Activated CD8-positive, alpha-beta memory T cell treated with anti-CD3 and anti-CD28 coated beads for 4 hours (primary cell): ENCODE measurements around the gene ANKRD49.
"Not testable (repeated sequence)": the region's sequence is repeated elsewhere in the genome, so short reads cannot be mapped to it uniquely, and the experiment has no call there.

Experiments
- DNase-seq, 2 donors: peaks; one replicate each; pipeline ENCODE4 v3.0.0-alpha.2; 2020; ENCODE audit warnings: low read depth in 2 of 2

Gene ANKRD49

DNA sequence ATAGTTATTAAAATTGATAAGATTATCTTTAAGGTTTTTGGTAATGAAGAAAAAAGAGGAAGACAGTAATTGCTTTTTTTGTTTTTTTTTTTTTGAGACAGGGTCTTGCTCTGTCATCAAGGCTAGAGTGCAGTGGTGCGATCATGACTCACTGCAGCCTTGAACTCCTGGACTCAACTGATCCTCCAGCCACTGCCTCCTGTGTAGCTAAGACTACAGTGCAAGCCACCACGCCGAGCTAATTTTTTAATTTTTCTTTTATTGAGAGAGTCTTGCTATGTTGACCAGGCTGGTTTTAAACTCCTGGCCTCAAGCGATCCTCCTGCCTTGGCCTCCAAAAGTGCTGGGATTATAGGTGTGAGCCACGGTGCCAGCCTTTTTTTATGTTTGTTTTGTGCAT is 12.7 kb downstream of the ANKRD49 start:
- DNase-seq: not testable (repeated sequence)

DNA sequence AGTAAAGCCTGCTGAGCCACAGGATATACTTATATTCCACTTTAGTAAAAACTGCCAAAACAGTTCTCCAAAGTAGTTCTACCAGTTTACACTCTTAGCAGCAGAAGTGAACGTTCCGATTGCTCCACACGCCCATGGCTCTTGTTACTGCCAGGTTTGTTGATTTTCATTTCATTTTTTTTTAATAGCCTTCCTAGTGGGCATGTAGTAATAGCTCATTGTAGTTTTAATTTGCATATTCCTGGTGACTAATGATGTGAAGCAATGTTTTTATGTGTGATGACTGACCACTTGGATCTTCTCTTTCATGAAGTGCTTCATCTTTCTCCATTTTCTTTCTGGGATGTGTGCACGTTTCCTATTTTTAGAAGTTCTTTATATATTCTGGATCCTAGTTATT is 13.7 kb downstream of the ANKRD49 start:
- DNase-seq: no peak

DNA sequence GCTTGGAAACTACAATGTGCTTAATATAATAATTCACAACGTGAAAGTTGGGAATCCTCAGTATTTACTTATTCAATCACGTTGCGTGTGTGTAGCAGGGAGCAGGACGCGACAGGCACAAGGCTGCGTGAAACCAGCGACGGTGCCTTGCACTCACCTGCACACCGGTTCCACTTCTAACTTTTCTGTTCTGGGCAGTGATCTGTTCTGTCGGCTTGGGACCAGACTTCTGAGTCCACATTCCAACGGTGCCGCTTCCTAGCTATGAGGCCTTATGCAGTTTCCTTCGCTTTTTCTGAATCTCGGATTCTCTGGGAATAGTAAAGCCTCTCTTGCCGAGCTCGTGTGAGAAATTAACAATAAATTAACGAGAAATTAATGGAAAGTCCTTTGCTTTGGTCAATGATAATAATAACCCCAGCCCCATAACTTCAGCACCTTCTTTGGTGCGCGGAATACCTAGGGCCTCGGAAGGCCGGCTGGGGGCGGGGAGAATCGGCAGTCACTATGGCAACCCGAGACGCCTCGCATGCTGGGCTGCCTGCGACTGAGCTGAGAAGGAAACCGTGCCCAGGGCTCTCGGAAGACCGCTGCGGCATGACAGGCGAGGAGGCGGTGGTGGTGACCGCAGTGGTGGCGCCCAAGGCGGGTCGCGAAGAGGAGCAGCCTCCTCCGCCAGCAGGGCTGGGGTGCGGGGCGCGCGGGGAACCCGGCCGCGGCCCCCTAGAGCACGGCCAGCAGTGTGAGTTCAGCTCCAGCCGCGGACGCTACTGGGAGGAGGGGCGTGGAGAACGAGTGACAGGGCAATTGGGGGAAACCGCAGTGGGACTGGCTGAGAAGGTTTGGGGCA is 18.4 kb downstream of the ANKRD49 start, which contains the start of gene C11orf97:
Gene C11orf97, plus strand, starts transcription at position 530 of the 850 bp plus-strand sequence. Its CDS starts 68 bp downstream, at position 598.
- DNase-seq: peak; percentile 26 to 30

DNA sequence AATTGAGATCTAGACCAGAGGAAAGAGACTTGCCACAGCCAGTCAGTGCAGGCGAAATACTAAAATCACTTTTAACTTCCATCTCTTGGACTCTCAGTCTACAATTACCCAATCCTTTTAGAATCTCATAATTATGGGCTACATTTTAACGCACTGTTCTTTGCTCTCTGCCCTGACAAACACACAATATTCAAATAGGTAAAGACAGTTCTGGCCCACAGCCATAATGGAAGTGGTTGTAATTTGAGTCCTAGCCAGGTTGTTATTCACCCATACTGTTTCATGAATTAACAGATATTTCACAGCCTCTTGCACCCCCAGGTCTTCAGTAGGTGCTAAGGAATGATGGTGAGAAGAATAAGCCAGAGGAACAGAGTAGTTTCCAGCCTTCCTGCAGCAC is 19.3 kb downstream of the ANKRD49 start:
- DNase-seq: no peak

DNA sequence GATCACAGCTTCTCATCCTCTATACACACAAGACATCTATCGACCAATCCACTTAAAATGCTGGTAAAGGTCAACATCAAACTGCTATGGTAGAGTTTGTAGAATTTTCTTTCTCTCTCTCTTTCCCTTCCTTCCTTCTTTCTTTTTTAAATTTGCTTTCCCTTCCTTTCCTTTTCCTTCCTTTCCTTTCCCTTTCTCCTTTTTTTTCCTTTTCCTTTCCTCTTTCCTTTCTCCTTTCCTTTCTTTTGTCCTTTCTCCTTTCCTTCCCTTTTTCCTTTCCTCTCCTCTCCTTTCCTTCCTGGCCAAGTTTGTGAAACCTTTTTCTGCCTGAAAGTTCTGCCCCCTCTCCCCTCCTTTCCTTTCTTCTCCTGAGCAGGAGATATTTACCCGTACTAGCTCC is 21.6 kb downstream of the ANKRD49 start:
- no peak for DNase-seq

DNA sequence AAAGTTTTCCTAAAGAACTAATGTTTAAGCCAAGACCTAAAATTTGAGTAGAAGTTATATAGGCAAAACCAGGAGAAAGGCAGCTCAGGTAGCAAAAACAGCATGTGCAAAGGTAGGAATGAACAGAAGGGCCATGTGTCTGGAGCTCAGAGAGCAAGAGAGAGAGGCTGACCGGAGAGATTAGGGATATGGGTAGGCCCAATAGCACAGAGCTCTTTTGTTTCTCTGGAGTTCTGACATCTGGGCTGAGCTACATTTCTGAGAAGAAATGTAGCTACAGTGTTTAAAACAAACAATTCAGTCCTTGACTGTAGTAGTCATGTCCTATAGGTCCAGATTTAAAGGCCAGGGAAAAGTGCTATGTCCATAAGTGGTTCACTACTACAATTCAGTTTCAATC is 22.9 kb downstream of the ANKRD49 start:
- no peak for DNase-seq

DNA sequence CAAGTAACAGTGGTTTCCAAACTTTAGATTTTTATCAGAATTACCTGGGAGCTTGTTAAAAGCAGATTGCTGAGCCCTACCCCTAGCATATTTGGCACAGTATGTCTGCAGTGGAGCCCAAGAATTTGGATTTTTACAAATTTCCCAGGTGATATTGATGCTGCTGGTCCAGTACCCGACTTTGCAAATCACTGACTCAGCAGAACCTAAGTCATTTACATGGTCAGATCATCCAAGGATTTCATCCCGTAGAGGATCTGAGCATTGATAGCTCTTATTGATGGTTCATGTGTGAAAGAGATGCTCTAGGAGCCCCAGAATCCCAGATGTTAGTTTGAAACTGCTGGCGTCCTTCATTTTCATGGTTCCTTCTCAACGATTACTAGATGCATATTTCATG is 24.5 kb downstream of the ANKRD49 start:
- DNase-seq: no peak

DNA sequence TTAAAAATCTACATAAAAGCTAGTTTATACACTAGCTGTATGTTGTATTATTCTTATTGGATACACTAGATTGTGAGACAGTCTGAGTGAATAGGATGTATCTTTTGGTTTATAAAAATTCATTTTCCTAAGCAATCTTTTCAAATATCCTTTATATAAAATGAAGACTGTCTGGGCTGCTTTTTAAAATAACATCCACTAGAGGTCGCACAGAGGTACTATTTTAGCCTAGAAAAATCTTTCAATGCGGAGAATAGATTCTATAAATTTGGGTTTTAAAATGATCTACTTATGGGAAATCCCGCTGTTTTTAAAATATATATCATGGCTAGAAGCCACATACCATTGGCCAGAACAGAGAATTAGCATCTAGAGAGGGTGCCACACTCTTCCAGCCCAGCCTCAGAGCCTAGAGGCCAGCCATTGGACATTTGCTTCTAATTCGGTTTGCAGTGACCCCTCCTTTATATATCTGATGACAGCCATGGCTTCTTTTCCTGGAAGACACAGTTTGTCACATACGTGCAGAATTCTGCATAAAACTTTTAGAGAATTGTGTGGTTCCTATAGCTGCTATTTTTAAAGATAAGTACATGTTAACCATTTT is 25.8 kb downstream of the ANKRD49 start:
- no peak for DNase-seq

DNA sequence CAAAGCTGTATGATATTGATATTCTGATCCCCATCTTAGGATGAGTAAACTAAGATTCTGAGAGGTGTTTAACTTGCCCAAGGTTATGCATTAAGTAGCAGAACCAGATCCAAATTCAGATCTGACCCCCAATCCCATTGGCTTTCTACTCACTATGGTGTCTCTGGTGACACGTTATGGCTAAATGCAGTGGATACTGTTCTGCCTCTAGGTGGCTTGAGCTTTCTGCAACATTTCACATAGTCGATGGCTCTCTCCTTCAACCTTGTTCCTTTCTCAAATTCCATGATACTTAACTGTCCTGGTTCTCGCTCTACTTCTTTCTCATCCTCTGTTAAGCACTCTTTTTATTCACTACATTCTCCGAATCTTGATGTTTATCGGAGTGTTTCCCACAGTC is 27.9 kb downstream of the ANKRD49 start:
- no peak for DNase-seq

DNA sequence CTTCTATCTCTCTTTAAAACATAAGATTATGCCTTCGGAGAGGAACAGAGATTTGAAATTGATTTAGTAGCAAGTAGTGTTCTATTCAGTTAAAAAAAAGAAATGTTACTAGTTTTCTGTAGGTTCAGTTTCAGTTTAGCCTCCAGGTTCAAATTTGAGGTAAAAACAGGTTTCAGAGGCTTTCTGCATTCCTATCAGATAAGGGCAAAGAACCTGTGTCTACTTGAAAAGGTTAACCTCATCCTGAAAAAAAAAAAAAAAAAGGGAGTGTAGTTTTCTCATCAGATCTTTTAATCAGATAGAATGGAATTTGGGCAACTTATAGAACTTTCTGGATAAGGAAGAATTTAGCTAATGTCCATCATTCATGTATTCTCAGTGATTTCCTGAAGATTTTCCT is 30.6 kb downstream of the ANKRD49 start:
- no peak for DNase-seq

DNA sequence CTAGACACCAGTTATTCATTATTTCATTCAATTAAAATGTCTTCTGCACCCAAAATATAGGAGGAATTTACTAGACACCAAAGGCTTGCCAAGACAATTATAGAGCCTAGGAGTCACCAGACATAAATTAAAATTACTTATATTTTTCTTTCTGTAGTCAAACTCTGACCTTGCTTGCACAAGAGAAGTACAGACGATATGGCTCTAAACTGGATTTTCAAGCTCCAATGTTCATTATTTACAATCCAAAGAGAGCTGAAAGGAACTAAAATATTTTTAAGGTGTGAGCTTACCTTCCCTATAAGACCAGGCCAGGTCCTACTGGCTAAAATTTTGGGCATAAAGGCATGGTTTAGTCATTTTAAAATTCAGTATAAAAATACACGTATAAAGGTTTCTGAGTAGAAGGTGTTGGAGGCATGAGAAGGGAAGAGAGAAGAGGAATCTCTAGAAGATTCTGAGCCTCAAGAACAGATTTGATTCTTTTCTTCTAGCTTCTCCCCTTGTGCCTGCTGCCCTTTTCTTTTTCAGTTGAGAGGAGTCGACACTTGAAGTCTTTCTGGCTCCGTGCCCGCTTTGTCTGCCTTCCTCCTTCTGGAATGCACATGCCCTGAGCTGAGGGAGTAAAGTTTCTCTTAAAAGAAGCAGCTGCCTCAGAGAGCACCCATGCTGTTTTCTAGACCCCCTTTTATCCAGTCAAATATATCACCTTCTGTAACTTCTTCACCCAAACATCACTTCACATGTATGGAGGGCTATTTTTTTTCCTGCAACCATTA is 32.0 kb downstream of the ANKRD49 start:
- no peak for DNase-seq

DNA sequence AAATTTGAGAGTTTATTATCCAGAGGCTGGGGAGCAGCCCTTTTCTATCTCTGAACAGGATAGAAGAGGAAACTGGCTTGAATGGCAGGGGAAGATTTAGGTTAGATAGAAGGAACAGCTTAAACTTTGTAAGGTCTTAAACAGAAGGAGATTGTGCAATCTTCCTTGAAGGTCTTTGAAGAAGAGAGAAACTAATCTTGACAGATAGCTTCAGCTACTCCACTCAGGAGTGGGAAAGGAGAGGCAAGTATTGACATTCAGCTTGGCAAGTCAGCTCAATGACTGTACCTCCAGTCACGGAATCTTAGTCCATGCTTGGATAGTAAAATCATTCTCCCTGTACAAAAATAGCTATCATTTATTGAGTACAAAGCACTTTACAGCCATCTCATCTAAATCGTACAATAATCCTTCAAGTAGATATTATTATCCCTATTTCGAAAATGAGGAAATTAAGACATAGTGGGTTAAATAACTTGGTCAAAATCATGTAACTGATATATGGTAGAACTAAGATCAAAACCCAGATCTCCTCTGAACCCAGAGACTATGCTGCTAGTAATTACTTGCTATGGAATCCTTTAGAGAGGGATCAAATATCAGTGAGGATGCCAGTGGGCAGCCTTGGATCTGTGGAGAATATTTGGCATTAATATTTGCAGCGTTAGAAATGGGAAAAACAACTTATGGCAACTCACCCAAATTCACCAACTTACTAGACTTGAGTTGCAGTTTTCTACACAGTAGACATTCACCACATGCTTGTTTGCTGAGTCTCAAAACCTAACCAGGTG is 33.1 kb downstream of the ANKRD49 start:
- no peak for DNase-seq

DNA sequence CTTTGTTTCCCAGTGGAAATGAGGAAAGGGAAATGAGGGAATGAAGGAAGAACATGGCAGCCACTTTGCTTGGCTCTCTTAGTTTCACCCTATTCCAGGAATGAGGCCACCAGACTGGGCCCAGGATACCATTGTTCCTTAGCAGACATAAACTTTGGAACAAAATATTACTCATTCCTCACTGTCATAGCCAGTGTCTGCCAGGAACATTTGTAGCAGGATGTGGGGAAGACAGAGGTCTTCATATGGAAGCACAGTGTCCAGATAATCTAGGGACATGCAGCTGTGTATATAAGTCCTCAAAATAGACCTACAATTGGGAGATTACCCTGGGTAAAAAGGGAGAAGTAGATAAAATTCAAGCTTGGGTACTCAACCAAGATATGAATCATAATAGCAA is 34.8 kb downstream of the ANKRD49 start:
- no peak for DNase-seq

DNA sequence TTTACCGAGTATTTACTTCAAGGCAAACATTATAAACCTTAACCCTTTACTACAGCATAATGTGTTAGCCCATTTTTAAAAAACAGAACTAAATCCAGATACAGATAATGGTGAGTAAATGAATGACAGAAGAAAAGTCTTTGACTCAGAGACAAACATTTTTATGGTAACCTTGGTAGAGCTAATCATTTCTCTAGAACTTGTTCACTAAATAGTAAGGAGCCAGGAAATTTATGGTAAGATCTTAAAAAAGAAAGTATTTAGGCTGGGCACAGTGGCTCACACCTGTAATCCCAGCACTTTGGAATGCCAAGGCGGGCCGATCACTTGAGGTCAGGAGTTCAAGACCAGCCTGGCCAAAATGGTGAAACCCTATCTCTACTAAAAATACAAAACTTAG is 38.4 kb downstream of the ANKRD49 start:
- DNase-seq: no peak

DNA sequence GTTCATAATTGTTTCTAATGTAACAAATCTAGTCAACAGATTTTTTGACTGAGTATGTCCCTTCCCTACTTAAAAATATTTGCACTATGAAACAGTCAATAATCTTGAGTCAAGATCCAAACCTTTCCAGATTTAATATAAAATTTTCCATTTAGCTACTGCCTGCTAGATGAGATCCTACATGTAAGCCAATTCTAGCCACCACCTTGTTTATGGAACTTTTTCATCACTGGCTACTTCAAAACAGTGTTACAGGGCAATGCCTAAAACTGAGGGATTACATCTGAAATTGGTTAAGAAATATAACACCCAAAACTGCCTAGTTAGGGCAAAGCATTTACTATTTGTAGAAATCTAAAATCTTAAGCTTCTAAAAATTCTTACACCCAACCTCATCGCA is 39.4 kb downstream of the ANKRD49 start:
- DNase-seq: no peak

DNA sequence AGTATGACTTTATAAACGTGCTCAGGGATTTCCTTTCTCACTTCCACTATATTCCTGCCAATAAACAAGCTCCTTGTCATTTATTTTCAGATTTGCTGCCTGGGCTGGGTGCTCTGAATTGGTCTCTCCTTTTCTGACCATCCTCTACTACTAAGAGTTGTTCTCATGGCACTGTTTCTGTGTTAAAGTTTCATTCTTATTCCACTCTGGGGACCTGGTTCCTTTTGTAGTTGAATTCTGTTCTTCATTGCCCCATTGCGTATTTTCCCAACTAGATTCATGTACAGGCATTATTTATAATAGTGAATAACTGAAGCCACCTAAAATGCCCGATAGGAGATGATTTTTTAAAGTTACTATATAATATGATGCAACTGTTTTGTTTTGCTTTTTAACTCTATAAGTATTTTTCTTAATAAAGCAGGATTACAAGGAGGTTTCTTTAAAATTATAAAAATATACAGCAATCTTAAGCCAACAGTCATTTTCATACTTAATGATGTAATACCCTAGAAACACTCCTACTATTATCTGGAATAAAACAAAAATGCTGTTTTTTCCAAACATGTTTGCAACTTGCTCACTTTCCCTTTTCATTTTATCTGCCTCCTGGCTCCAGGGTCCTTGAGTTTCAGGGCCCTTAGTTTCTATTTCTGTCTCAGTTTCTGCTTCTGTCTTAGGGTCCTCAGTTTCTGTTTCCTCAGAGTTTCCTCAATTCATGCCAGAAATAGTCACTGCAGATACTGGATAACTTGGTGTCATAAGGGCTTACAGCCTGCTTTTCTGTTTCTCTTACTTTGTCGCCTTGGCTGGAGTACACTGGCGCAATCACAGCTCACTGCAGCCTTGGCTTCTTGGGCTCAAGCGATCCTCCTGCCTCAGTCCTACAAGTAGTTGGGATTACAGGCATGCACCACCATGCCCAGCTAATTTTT is 40.2 kb downstream of the ANKRD49 start:
- no peak for DNase-seq

DNA sequence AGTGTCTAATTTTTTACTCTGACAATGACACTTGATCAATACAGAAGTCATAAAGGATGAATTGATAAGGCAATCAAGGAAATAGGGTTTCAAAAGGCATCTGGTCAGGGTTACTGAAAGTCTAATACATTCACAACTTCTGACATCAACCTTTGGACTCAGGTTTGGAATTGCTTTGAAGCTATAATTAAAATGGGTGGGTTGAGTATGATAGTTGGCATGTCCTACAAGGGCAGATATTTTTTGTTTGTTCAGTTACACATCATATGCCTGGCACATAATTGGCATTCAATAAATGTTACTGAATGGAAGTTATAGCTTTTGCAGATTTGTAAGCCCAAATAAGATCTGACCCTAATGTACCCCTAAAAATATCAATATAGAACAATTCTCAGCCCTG is 42.6 kb downstream of the ANKRD49 start:
- DNase-seq: no peak

DNA sequence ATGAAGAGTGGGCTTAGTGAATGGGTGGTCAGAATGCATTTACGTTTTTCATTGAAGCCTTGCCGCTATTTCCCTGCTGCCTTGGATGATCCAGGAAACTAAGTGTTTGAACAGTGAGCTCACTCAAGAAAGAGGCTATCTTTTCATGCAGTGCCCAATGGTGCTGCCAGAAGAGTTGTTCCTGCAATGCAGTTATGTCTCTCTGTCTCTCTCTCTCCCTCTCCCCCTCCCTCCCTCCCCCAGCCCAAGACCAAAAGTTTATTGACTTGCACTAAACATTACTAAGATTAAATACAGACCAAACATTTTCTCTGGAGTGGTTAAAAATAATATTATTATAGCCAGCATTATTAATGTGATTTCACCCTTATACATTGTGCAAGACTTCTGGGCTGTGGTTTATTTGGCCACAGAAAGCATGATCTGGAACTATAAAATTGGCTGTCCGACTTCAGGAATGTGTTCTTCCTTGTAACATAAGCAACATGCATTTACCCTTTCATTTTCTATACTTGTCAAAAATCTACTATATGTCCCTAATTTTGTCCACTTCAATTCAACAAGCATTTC is 43.3 kb downstream of the ANKRD49 start:
- no peak for DNase-seq

DNA sequence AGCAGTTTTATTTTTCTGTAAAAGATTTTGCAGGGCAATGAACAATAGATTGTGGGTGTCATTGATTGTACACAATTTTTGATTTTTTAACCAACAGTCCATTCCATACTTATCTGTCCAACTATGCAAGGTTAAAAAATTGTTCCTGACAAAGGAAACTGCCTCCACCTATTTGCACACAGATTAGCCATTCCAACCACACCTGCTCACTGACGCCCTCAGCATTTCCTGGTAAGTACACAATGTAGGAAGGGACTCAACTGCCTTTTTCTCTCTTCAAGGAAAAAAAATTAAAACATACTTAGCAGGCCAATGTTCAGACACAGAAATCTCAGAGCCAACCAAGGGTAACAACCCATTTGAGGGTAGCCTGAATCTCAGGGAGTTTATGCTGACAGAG is 45.6 kb downstream of the ANKRD49 start:
- no peak for DNase-seq
